K562 (cell line): ENCODE measurements around the gene JPT2. TPM values are rescaled to one million over a fixed set of nuclear protein-coding genes. Genes with fewer than 3 reads are reported as not detected.
A peak's percentile ranks its signal among the peaks of the same experiment; 100 is the strongest.

Experiments
- ETS1 ChIP-seq: conservative IDR thresholded peaks from 2 replicates; pipeline ENCODE4 v1.6.1; 2011; ENCODE audit warnings: low read depth, mild to moderate bottlenecking, low read length; ENCODE audit not compliant: control insufficient read depth
- JUND ChIP-seq, 2 experiments: IDR thresholded peaks; 2 replicates in 1 of 2; 3 replicates in 1 of 2; pipeline ENCODE4 v1.6.1; 2011; ENCODE audit warnings: borderline replicate concordance in 2 of 2, low read depth in 2 of 2, low read length in 2 of 2, improper control_type of control experiment in 1 of 2, missing biosample characterization in 1 of 2, missing genetic modification characterization in 1 of 2, missing genetic modification reagents in 1 of 2
- NRF1 ChIP-seq, 2 experiments: fragments of 450-650 bp; IDR thresholded peaks in 1 of 2; conservative IDR thresholded peaks in 1 of 2; 2 replicates each; pipeline ENCODE4 v1.6.1; 2014; ENCODE audit warnings: mild to moderate bottlenecking in 2 of 2
- PRPF4 ChIP-seq: fragments of 200-400 bp; formaldehyde crosslinking; IDR thresholded peaks from one replicate; pipeline ENCODE4 v1.6.1; 2017; ENCODE audit warnings: low read length, low read depth, mild to moderate bottlenecking; ENCODE audit not compliant: insufficient read depth, poor library complexity, severe bottlenecking
- STAT6 ChIP-seq: sonication (generic); formaldehyde crosslinking; IDR thresholded peaks from 2 replicates; pipeline ENCODE4 v1.8.1; 2023; ENCODE audit warnings: mild to moderate bottlenecking, missing genetic modification reagents
- THAP7 ChIP-seq: fragments of 250-450 bp; sonication (Bioruptor Pico); IDR thresholded peaks from 2 replicates; pipeline ENCODE4 v1.5.0; 2021
- ZNF274 ChIP-seq: IDR thresholded peaks from 2 replicates; pipeline ENCODE4 v1.6.1; 2011; ENCODE audit warnings: low read depth, mild to moderate bottlenecking, low read length, moderate library complexity, borderline replicate concordance
- ZNF282 ChIP-seq: sonication (generic); formaldehyde crosslinking; IDR thresholded peaks from 2 replicates; pipeline ENCODE4 v1.8.1; 2023; ENCODE audit warnings: missing genetic modification reagents
- ZNF764 ChIP-seq: fragments of 250-450 bp; sonication (Bioruptor Pico); IDR thresholded peaks from 2 replicates; pipeline ENCODE4 v1.4.0; 2020; ENCODE audit warnings: low read depth, mild to moderate bottlenecking, moderate library complexity
- polyA plus RNA-seq, 8 experiments: library from polyadenylated mRNA; depleted of rRNA in 4 of 8; stranded (reverse) in 5 of 8; unstranded in 3 of 8; fragments of >200 nt; fragmentation: Nextera tagmentation in 2 of 8; fragmentation: Illumina TruSeq in 1 of 8; extraction: Ambion mirVana in 2 of 8; extraction: Trizol in 1 of 8; gene quantifications; 2 replicates each; pipeline versions ENCODE4 v1.2.1 to v1.2.3, GENCODE V29; 2011 to 2014; ENCODE audit warnings: inconsistent platforms in 1 of 8, missing spikeins in 1 of 8
- total RNA-seq, 7 experiments: library from RNA; depleted of rRNA in 6 of 7; stranded (reverse); fragments of >200 nt in 6 of 7; fragmentation: Illumina TruSeq in 2 of 7; extraction: Trizol in 2 of 7; gene quantifications; 2 replicates each; pipeline versions ENCODE4 v1.2.1 to v1.2.3, GENCODE V29; 2011 to 2021; ENCODE audit warnings: low replicate concordance in 1 of 7
- TF ChIP-seq, protein P1 (sequence below): sonication (generic); formaldehyde crosslinking; IDR thresholded peaks from 2 replicates; pipeline ENCODE4 v1.8.0; 2023; ENCODE audit warnings: missing genetic modification reagents, mild to moderate bottlenecking, borderline replicate concordance

JPT2 gene
- total and polyA plus RNA-seq, 9 of the 15 experiments (the other 6 are each of a cell fraction or from before 2014, with no cell fraction given): 25.5 to 133 (median 106) TPM

DNA sequence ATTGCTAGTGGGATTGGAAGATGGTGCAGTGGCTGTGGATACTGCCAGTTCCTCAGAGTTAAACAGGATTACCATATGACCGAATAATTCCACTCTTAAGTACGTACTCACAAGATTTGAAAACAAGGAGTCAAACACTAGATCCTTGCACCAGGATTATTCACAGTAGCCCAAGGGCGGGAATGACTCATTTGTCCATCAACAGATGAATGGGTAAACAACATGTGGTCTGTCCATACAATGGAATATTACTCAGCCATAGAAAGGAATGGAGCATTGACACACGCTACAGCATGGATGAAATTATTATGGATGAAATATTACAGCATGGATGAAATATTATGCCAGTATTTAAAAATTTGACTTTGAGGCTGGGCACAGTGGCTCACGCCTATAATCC lies 18.8 kb downstream of the JPT2 start (continued):
- TF ChIP-seq, protein P1, sequence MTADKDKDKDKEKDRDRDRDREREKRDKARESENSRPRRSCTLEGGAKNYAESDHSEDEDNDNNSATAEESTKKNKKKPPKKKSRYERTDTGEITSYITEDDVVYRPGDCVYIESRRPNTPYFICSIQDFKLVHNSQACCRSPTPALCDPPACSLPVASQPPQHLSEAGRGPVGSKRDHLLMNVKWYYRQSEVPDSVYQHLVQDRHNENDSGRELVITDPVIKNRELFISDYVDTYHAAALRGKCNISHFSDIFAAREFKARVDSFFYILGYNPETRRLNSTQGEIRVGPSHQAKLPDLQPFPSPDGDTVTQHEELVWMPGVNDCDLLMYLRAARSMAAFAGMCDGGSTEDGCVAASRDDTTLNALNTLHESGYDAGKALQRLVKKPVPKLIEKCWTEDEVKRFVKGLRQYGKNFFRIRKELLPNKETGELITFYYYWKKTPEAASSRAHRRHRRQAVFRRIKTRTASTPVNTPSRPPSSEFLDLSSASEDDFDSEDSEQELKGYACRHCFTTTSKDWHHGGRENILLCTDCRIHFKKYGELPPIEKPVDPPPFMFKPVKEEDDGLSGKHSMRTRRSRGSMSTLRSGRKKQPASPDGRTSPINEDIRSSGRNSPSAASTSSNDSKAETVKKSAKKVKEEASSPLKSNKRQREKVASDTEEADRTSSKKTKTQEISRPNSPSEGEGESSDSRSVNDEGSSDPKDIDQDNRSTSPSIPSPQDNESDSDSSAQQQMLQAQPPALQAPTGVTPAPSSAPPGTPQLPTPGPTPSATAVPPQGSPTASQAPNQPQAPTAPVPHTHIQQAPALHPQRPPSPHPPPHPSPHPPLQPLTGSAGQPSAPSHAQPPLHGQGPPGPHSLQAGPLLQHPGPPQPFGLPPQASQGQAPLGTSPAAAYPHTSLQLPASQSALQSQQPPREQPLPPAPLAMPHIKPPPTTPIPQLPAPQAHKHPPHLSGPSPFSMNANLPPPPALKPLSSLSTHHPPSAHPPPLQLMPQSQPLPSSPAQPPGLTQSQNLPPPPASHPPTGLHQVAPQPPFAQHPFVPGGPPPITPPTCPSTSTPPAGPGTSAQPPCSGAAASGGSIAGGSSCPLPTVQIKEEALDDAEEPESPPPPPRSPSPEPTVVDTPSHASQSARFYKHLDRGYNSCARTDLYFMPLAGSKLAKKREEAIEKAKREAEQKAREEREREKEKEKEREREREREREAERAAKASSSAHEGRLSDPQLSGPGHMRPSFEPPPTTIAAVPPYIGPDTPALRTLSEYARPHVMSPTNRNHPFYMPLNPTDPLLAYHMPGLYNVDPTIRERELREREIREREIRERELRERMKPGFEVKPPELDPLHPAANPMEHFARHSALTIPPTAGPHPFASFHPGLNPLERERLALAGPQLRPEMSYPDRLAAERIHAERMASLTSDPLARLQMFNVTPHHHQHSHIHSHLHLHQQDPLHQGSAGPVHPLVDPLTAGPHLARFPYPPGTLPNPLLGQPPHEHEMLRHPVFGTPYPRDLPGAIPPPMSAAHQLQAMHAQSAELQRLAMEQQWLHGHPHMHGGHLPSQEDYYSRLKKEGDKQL: no peak
- TF ChIP-seq ZNF282 (CRISPR knock-in tag) (no peak), PRPF4 (no peak), ZNF274 (no peak), ZNF764 (no peak), ETS1 (no peak), THAP7 (no peak), STAT6 (no peak), JUND (IDR thresholded peaks at IDR 0.05; ENCODE audit: borderline replicate concordance, low read depth, low read length) (0 out of 2 replicates have a peak, but pooled peaks have one; percentile 14), JUND (tag; IDR thresholded peaks at IDR 0.05; ENCODE audit: borderline replicate concordance, low read depth, low read length) (no peak), NRF1 (conservative IDR thresholded peaks at IDR 0.05 in 1 of 2, IDR thresholded peaks at IDR 0.05 in 1 of 2) (no peak)
